Measurements from ENCODE around the gene FOXF1. TPM values are rescaled to one million over a fixed set of nuclear protein-coding genes. Genes with fewer than 3 reads are reported as not detected.
A peak's percentile ranks its signal among the peaks of the same experiment; 100 is the strongest.

FOXF1 gene
- total RNA-seq, 4 donors from 2014 or later: 10.8 to 44.1 (median 23.4) TPM

- H3K36me3 ChIP-seq: no peaks in the 10 kb centered on the region
- no peak for TF ChIP-seq POLR2A (IDR thresholded peaks at IDR 0.05)
- peak in 1 of 3 donors; percentile 33 for TF ChIP-seq POLR2AphosphoS5 (IDR thresholded peaks at IDR 0.05)
- no peak overlapping the region for H3K4me3 ChIP-seq
- DNase-seq: peak; percentile 52
- H3K4me1 ChIP-seq: peaks cover 0 to 9% (median 1%) of the 10 kb centered on the region in 4 donors
- intact Hi-C loops (cut with DNase I; ENCODE audit: low total_unique reads): no loop called here
- H3K27me3 ChIP-seq: no peaks in the 10 kb centered on the region
- in situ Hi-C loops (cut with MboI; ENCODE audit: low pct_ligation_motif_present in 1 of 4, low pct_unique_long_range_greater_than_20kb in 1 of 4, low sequenced_read_pairs in 3 of 4): no loop called here
- H3K9me3 ChIP-seq: no peaks in the 10 kb centered on the region
- 64% methylated on average over 7 of the region's 7 CpGs; no CpG with 5 or more reads in 1 of the 2 donors for WGBS, 2 donors (ENCODE audit: low coverage in 1 of 2)
- H3K27ac ChIP-seq: peak overlapping the region; percentile 52 to 70 (median 66)
These were observed 20.8 kb downstream of the FOXF1 start for GRCh38 chr16:86531191-86531545.

- H3K36me3 ChIP-seq: no peaks in the 10 kb centered on the region
- DNase-seq: no peak
- peak overlapping the region; percentile 52 to 70 (median 66) for H3K27ac ChIP-seq
- no peaks in the 10 kb centered on the region for H3K27me3 ChIP-seq
- TF ChIP-seq CTCF (IDR thresholded peaks at IDR 0.05) (no peak), POLR2AphosphoS5 (IDR thresholded peaks at IDR 0.05) (no peak), POLR2A (IDR thresholded peaks at IDR 0.05) (no peak), EP300 (IDR thresholded peaks at IDR 0.05; ENCODE audit: low read depth) (no peak)
- peaks cover 0 to 9% (median 1%) of the 10 kb centered on the region in 4 donors for H3K4me1 ChIP-seq
- WGBS, 2 donors (ENCODE audit: low coverage in 1 of 2): 91% methylated on average over 45 of the region's 49 CpGs; no CpG with 5 or more reads in 1 of the 2 donors
- no peaks in the 10 kb centered on the region for H3K9me3 ChIP-seq
- intact Hi-C loops (cut with DNase I; ENCODE audit: low total_unique reads) (no loop called here), in situ Hi-C loops (cut with MboI; ENCODE audit: low pct_ligation_motif_present in 1 of 4, low pct_unique_long_range_greater_than_20kb in 1 of 4, low sequenced_read_pairs in 3 of 4) (no loop called here)
- no peak overlapping the region for H3K4me3 ChIP-seq
These were observed 21.6 kb downstream of the FOXF1 start for GRCh38 chr16:86531641-86532525.

- in situ Hi-C loops (cut with MboI; ENCODE audit: low pct_ligation_motif_present in 1 of 4, low pct_unique_long_range_greater_than_20kb in 1 of 4, low sequenced_read_pairs in 3 of 4) (no loop called here), intact Hi-C loops (cut with DNase I; ENCODE audit: low total_unique reads) (no loop called here)
- Histone ChIP-seq H3K4me3 (no peak overlapping the region), H3K36me3 (peaks cover 0 to under 1% (median 0%) of the 10 kb centered on the region in 4 donors), H3K27ac (no peak overlapping the region), H3K9me3 (no peaks in the 10 kb centered on the region), H3K27me3 (no peaks in the 10 kb centered on the region), H3K4me1 (peaks cover 0 to 9% (median 1%) of the 10 kb centered on the region in 4 donors)
- WGBS, 2 donors (ENCODE audit: low coverage in 1 of 2): 96% methylated on average over 7 of the region's 7 CpGs; no CpG with 5 or more reads in 1 of the 2 donors
- TF ChIP-seq EP300 (IDR thresholded peaks at IDR 0.05; ENCODE audit: low read depth) (no peak), POLR2A (IDR thresholded peaks at IDR 0.05) (no peak), CTCF (IDR thresholded peaks at IDR 0.05) (no peak), POLR2AphosphoS5 (IDR thresholded peaks at IDR 0.05) (no peak)
- no peak for DNase-seq
These were observed 22.1 kb downstream of the FOXF1 start for GRCh38 chr16:86532526-86532815.

- WGBS, 2 donors (ENCODE audit: low coverage in 1 of 2): 97 to 100% methylated on average over 4 to 8 of the region's 8 CpGs
- Histone ChIP-seq H3K4me3 (no peak overlapping the region), H3K27me3 (no peaks in the 10 kb centered on the region), H3K4me1 (peaks cover 0 to 9% (median 1%) of the 10 kb centered on the region in 4 donors), H3K36me3 (peaks cover 0 to 7% (median 0%) of the 10 kb centered on the region in 4 donors), H3K9me3 (no peaks in the 10 kb centered on the region), H3K27ac (no peak overlapping the region)
- no peak for TF ChIP-seq EP300 (IDR thresholded peaks at IDR 0.05; ENCODE audit: low read depth)
- TF ChIP-seq POLR2AphosphoS5 (IDR thresholded peaks at IDR 0.05): no peak
- TF ChIP-seq POLR2A (IDR thresholded peaks at IDR 0.05): no peak
- TF ChIP-seq CTCF (IDR thresholded peaks at IDR 0.05): no peak
- in situ Hi-C loops (cut with MboI; ENCODE audit: low pct_ligation_motif_present in 1 of 4, low pct_unique_long_range_greater_than_20kb in 1 of 4, low sequenced_read_pairs in 3 of 4): no loop called here
- intact Hi-C loops (cut with DNase I; ENCODE audit: low total_unique reads): no loop called here
- no peak for DNase-seq
These were observed 22.7 kb downstream of the FOXF1 start for GRCh38 chr16:86533076-86533475.
